Endothelial cell of umbilical vein (primary cell): ENCODE results near the gene MACROD2. TPM values are rescaled to one million over a fixed set of nuclear protein-coding genes. Genes with fewer than 3 reads are reported as not detected.

ENCODE experiments used
- BruUV-seq: library from RNA; stranded (reverse); fragments of 400-500 nt; replicated peaks from 2 replicates; lab custom pipeline; 2021; lab: Mats Ljungman, UMichigan
- CTCF ChIA-PET: fragments of 300-600, 350-600 bp; sonication (Branson Sonifier 250); formaldehyde crosslinking; loops from one replicate; lab custom pipeline; 2021; ENCODE audit warnings: antibody characterized with exemption, inconsistent platforms; lab: Charles Lee
- POLR2A ChIA-PET: fragments of 300-600, 350-600 bp; sonication (Branson Sonifier 250); formaldehyde crosslinking; loops from one replicate; lab custom pipeline; 2021; ENCODE audit warnings: antibody characterized with exemption, inconsistent platforms; lab: Charles Lee
- DNase-seq: peaks from one replicate; pipeline ENCODE4 v3.0.0-alpha.2; 2011; ENCODE audit warnings: low read depth, low spot score
- FAIRE-seq: peaks from 2 replicates; lab custom pipeline; 2011; peaks lifted over from hg19 to GRCh38; lab: Jason Lieb, UNC
- H2AFZ ChIP-seq: 2 replicates; pipeline ENCODE4 v1.6.0; 2012; ENCODE audit warnings: low read depth, low read length, control low read depth, inconsistent platforms
- H3K27ac ChIP-seq: 2 replicates; pipeline ENCODE4 v1.5.1; 2011; ENCODE audit warnings: low read depth, mild to moderate bottlenecking, control low read depth, low read length, moderate library complexity; ENCODE audit not compliant: insufficient read depth
- H3K27me3 ChIP-seq, 2 experiments: 2 replicates each; pipeline versions ENCODE4 v1.6.0 to v1.6.1; 2011; ENCODE audit warnings: low read length in 2 of 2, mixed read lengths in 1 of 2; ENCODE audit not compliant: control insufficient read depth in 2 of 2, insufficient read depth in 2 of 2
- H3K36me3 ChIP-seq, 2 experiments: 2 replicates in 1 of 2; 3 replicates in 1 of 2; pipeline ENCODE4 v1.5.1; 2011; ENCODE audit warnings: low read length in 2 of 2, mild to moderate bottlenecking in 1 of 2, moderate library complexity in 1 of 2; ENCODE audit not compliant: control insufficient read depth in 2 of 2, insufficient read depth in 2 of 2; ENCODE audit errors: extremely low read depth in 1 of 2
- H3K4me1 ChIP-seq: 3 replicates; pipeline ENCODE4 v1.5.1; 2011; ENCODE audit warnings: mild to moderate bottlenecking, low read length; ENCODE audit not compliant: control insufficient read depth, insufficient read depth; ENCODE audit errors: extremely low read depth
- H3K4me2 ChIP-seq: 2 replicates; pipeline ENCODE4 v1.6.1; 2011; ENCODE audit warnings: low read length, control low read depth, mixed read lengths; ENCODE audit not compliant: insufficient read depth
- H3K4me3 ChIP-seq, 3 experiments: fragments of 200-600 bp in 1 of 3; sonication (generic), shearing (Covaris generic) in 1 of 3; replicated peaks in 1 of 3; 2 replicates each; pipeline ENCODE4 v1.5.1; 2011 to 2016; ENCODE audit warnings: control low read depth in 3 of 3, low read length in 3 of 3, mild to moderate bottlenecking in 2 of 3, inconsistent platforms in 1 of 3, low read depth in 1 of 3, moderate library complexity in 1 of 3; ENCODE audit not compliant: insufficient read depth in 1 of 3
- H3K79me2 ChIP-seq: 2 replicates; pipeline ENCODE4 v1.6.0; 2012; ENCODE audit warnings: low read length, inconsistent platforms; ENCODE audit not compliant: control insufficient read depth, insufficient read depth
- H3K9ac ChIP-seq: replicated peaks from 2 replicates; pipeline ENCODE3; 2011; ENCODE audit warnings: low read length, control low read depth; ENCODE audit not compliant: insufficient read depth; ENCODE audit errors: extremely low read depth
- H3K9me1 ChIP-seq: replicated peaks from 3 replicates; pipeline ENCODE4 v1.6.0; 2011; ENCODE audit warnings: mild to moderate bottlenecking, low read length; ENCODE audit not compliant: control insufficient read depth, insufficient read depth; ENCODE audit errors: extremely low read depth
- H3K9me3 ChIP-seq: replicated peaks from 2 replicates; pipeline ENCODE4 v1.5.1; 2012; ENCODE audit warnings: low read length, inconsistent platforms; ENCODE audit not compliant: control insufficient read depth, insufficient read depth
- H4K20me1 ChIP-seq: replicated peaks from 2 replicates; pipeline ENCODE3; 2011; ENCODE audit warnings: mild to moderate bottlenecking, low read length; ENCODE audit not compliant: control insufficient read depth, insufficient read depth; ENCODE audit errors: extremely low read depth
- EZH2 ChIP-seq: IDR thresholded peaks from 2 replicates; pipeline ENCODE4 v1.6.1; 2012; ENCODE audit warnings: borderline replicate concordance, low read depth, mild to moderate bottlenecking, moderate library complexity, low read length, inconsistent platforms; ENCODE audit not compliant: severe bottlenecking
- FOS ChIP-seq: IDR thresholded peaks from 2 replicates; pipeline ENCODE4 v1.6.1; 2011; ENCODE audit warnings: mild to moderate bottlenecking, low read length, moderate library complexity, borderline replicate concordance; ENCODE audit not compliant: insufficient read depth
- GATA2 ChIP-seq: IDR thresholded peaks from 2 replicates; pipeline ENCODE4 v1.7.0; 2011; ENCODE audit warnings: low read depth, mild to moderate bottlenecking, moderate library complexity, mixed read lengths, low read length; ENCODE audit not compliant: insufficient read length, insufficient read depth
- MYC ChIP-seq: IDR thresholded peaks from one replicate; pipeline ENCODE4 v1.6.1; 2011; ENCODE audit warnings: mild to moderate bottlenecking, low read depth, low read length
- POLR2A ChIP-seq: IDR thresholded peaks from 2 replicates; pipeline ENCODE4 v1.6.1; 2012; ENCODE audit warnings: low read depth, mild to moderate bottlenecking, control low read depth, low read length
- POLR2AphosphoS5 ChIP-seq: IDR thresholded peaks from 2 replicates; pipeline ENCODE4 v1.6.1; 2012; ENCODE audit warnings: low read depth, mild to moderate bottlenecking, control low read depth, low read length, moderate library complexity; ENCODE audit not compliant: insufficient read depth
- dilution Hi-C: fragments of 300-500 bp; cut with MboI; formaldehyde crosslinking; loops from one replicate; pipeline ENCODE4 v1.15.0; 2019; ENCODE audit warnings: low sequenced_read_pairs; ENCODE audit not compliant: extremely low pct_ligation_motif_present
- intact Hi-C: fragments of 100-400 bp; cut with micrococcal nuclease; formaldehyde crosslinking; loops from one replicate; pipeline ENCODE4 v1.10.0; 2022
- polyA plus RNA-seq, 4 experiments: library from polyadenylated mRNA; depleted of rRNA in 3 of 4; stranded (reverse) in 3 of 4; unstranded in 1 of 4; fragments of >200 nt; gene quantifications; 2 replicates each; pipeline versions ENCODE4 v1.2.1 to v1.2.3, GENCODE V29; 2011 to 2012; ENCODE audit warnings: missing spikeins in 1 of 4
- total RNA-seq: library from RNA; stranded (reverse); gene quantifications from 2 replicates; pipeline ENCODE4 v1.2.3, GENCODE V29; 2021

Gene MACROD2
- total and polyA plus RNA-seq, 2 donors (not counting 3 experiments of a cell fraction or from before 2014, with no cell fraction given), result 0.11 to 0.73 TPM

- Histone ChIP-seq H3K9me3 (no peaks in the 10 kb centered on the region), H3K27ac (no peak overlapping the region), H3K4me1 (no peaks in the 10 kb centered on the region), H3K9me1 (no peaks in the 10 kb centered on the region), H3K36me3 (no peaks in the 10 kb centered on the region), H3K79me2 (no peaks in the 10 kb centered on the region), H4K20me1 (no peaks in the 10 kb centered on the region), H3K4me2 (no peak overlapping the region), H2AFZ (no peak overlapping the region), H3K4me3 (no peak overlapping the region), H3K27me3 (no peaks in the 10 kb centered on the region), H3K9ac (no peak overlapping the region)
- ChIA-PET CTCF (no interaction called here), POLR2A (no interaction called here)
- BruUV-seq, result no TSS peak
- intact Hi-C loops (no loop called here), dilution Hi-C loops (no loop called here)
- no peak for DNase-seq
- TF ChIP-seq FOS (no peak), MYC (no peak), POLR2A (no peak), POLR2AphosphoS5 (no peak), GATA2 (no peak)
- FAIRE-seq, result no peak
Observed at GRCh38 chr20:15863735-15864134, 1868.4 kb downstream of the MACROD2 start.

GRCh38 chr20:15865553-15865952 lies 1870.2 kb downstream of the MACROD2 start:
- dilution Hi-C loops (no loop called here), intact Hi-C loops (no loop called here)
- H3K9ac ChIP-seq, result no peak overlapping the region
- no peaks in the 10 kb centered on the region for H4K20me1 ChIP-seq
- POLR2A ChIA-PET, result no interaction called here
- H3K4me3 ChIP-seq, result no peak overlapping the region
- TF ChIP-seq FOS (no peak), EZH2 (no peak)
- no peak overlapping the region for H3K27ac ChIP-seq
- H3K79me2 ChIP-seq, result no peaks in the 10 kb centered on the region
- H3K36me3 ChIP-seq, result no peaks in the 10 kb centered on the region
- H3K4me1 ChIP-seq, result no peaks in the 10 kb centered on the region
- no peaks in the 10 kb centered on the region for H3K9me1 ChIP-seq
- CTCF ChIA-PET, result no interaction called here
- FAIRE-seq, result no peak
- no peaks in the 10 kb centered on the region for H3K27me3 ChIP-seq
- no peak overlapping the region for H3K4me2 ChIP-seq
- no peak overlapping the region for H2AFZ ChIP-seq
- DNase-seq, result no peak
- no TSS peak for BruUV-seq
- no peaks in the 10 kb centered on the region for H3K9me3 ChIP-seq
